H1 (cell line): Measurements from ENCODE around the gene TBC1D9. TPM values are rescaled to one million over a fixed set of nuclear protein-coding genes. Genes with fewer than 3 reads are reported as not detected.

Experiments
- GTF2F1 ChIP-seq: IDR thresholded peaks from 2 replicates; pipeline ENCODE4 v1.6.1; 2012; ENCODE audit warnings: low read depth, low read length, improper control_type of control experiment, borderline replicate concordance
- JUND ChIP-seq: IDR thresholded peaks from 2 replicates; pipeline ENCODE4 v1.6.1; 2011; ENCODE audit warnings: mild to moderate bottlenecking, improper control_type of control experiment, low read length
- MAFK ChIP-seq: IDR thresholded peaks from 2 replicates; pipeline ENCODE4 v1.6.1; 2012; ENCODE audit warnings: low read depth, mild to moderate bottlenecking, improper control_type of control experiment, low read length
- NANOG ChIP-seq: IDR thresholded peaks from 2 replicates; pipeline ENCODE4 v1.6.1; 2011; ENCODE audit warnings: low read length, low read depth, mild to moderate bottlenecking, inconsistent platforms; ENCODE audit not compliant: insufficient read depth, poor library complexity, severe bottlenecking
- PHF8 ChIP-seq: fragments of 200-600 bp; sonication (generic); conservative IDR thresholded peaks from 2 replicates; pipeline ENCODE4 v1.7.1; 2012; ENCODE audit warnings: low read depth, mild to moderate bottlenecking, inconsistent platforms, low read length, moderate library complexity
- RXRA ChIP-seq: IDR thresholded peaks from 2 replicates; pipeline ENCODE4 v1.6.1; 2011; ENCODE audit warnings: low read depth, mild to moderate bottlenecking, low read length, moderate library complexity; ENCODE audit not compliant: insufficient read depth
- SIRT6 ChIP-seq: IDR thresholded peaks from one replicate; pipeline ENCODE4 v1.7.1; 2012; ENCODE audit warnings: low read length, inconsistent platforms
- TAF1 ChIP-seq: IDR thresholded peaks from 2 replicates; pipeline ENCODE4 v1.6.1; 2011; ENCODE audit warnings: mild to moderate bottlenecking, low read depth, low read length
- polyA plus RNA-seq, 7 experiments: library from polyadenylated mRNA; depleted of rRNA in 3 of 7; stranded (reverse) in 5 of 7; unstranded in 2 of 7; fragments of >200 nt in 5 of 7; fragments of 200-250 nt in 2 of 7; gene quantifications; 1 replicate in 5 of 7; 2 replicates in 1 of 7; 4 replicates in 1 of 7; pipeline versions ENCODE4 v1.2.1 to v1.2.3, GENCODE V29; 2011 to 2013; ENCODE audit warnings: missing spikeins in 2 of 7, mixed read lengths in 2 of 7
- total RNA-seq: library from RNA; stranded (reverse); fragmentation: NEBNext Ultra II Directional; extraction: Animal tissue kit (Norgen Biotek cat#: 25700); gene quantifications from 2 replicates; pipeline ENCODE4 v1.2.1, GENCODE V29; 2021
- TF ChIP-seq, protein P1 (sequence below): IDR thresholded peaks from 2 replicates; pipeline ENCODE4 v1.6.1; 2011; ENCODE audit warnings: low read length, improper control_type of control experiment

The TBC1D9 gene
- total and polyA plus RNA-seq, 2 of the 8 experiments (the other 6 are each of a cell fraction or from before 2014, with no cell fraction given) = 0.94 to 1.0 TPM

DNA sequence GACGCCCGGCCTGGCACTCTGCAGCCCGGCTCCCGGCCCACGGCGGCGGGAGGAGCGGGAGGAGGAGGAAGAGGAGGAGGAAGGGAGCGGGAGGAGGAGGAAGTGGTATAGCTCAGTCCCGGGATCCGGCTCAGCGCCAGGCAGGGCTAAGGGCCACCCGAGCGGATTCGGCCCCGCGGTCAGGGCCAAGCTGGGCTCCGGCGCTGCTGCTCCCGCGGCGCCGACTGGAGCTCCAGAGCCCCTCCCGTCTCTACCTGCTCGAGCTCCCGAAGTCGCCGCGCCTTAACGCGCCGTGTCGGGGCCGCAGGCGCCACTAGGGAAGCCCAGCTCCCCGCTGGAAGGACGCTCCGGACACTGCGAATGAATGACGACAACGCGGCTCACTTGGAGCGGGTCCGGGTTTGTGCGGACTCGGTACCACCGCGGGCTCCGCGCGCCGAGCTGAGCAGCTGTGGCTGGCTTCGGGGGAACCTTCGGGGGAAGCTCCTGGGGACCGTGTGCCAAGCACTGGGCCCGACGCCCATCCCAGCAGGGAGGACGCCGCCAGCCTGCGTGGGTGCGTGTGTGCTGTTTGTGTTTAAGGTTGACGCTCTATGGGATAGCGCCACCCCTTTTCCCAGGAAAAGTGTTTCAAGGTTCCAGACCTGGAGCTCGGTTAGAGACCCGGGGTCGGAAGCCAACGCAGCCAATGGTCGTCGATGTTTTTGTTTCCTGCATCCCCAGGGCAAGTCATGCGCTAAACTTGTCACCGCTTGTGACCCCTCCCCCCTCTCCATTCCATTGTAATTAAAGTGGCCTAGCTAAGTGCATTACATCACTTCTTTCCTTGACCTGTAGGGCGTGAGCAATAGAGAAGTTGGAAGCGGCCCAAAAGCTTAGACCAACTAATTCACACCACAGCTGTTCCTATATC is at the start of gene TBC1D9 (continued):
- TF ChIP-seq RXRA = no peak
- peak; percentile 32 for TF ChIP-seq TAF1
- no peak for TF ChIP-seq SIRT6
- no peak for TF ChIP-seq GTF2F1
- TF ChIP-seq, protein P1, sequence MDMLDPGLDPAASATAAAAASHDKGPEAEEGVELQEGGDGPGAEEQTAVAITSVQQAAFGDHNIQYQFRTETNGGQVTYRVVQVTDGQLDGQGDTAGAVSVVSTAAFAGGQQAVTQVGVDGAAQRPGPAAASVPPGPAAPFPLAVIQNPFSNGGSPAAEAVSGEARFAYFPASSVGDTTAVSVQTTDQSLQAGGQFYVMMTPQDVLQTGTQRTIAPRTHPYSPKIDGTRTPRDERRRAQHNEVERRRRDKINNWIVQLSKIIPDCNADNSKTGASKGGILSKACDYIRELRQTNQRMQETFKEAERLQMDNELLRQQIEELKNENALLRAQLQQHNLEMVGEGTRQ = no peak
- TF ChIP-seq NANOG = peak; percentile 56
- TF ChIP-seq PHF8 = peak; percentile 37
- no peak for TF ChIP-seq MAFK
- TF ChIP-seq JUND = peak; percentile 77; the same call in 1 of the 2 replicates
